Skeletal muscle cell (primary cell): ENCODE results near the gene TSEN34.
"Not testable (repeated sequence)": the region's sequence is repeated elsewhere in the genome, so short reads cannot be mapped to it uniquely, and the experiment has no call there.

ENCODE experiments used
- DNase-seq: peaks from one replicate; pipeline ENCODE4 v3.0.0-alpha.2; 2010; ENCODE audit warnings: low read depth
- H3K4me3 ChIP-seq: 2 replicates; pipeline ENCODE4 v1.5.1; 2011; ENCODE audit warnings: low read depth, mild to moderate bottlenecking, control low read depth, low read length, moderate library complexity

The TSEN34 gene

DNA sequence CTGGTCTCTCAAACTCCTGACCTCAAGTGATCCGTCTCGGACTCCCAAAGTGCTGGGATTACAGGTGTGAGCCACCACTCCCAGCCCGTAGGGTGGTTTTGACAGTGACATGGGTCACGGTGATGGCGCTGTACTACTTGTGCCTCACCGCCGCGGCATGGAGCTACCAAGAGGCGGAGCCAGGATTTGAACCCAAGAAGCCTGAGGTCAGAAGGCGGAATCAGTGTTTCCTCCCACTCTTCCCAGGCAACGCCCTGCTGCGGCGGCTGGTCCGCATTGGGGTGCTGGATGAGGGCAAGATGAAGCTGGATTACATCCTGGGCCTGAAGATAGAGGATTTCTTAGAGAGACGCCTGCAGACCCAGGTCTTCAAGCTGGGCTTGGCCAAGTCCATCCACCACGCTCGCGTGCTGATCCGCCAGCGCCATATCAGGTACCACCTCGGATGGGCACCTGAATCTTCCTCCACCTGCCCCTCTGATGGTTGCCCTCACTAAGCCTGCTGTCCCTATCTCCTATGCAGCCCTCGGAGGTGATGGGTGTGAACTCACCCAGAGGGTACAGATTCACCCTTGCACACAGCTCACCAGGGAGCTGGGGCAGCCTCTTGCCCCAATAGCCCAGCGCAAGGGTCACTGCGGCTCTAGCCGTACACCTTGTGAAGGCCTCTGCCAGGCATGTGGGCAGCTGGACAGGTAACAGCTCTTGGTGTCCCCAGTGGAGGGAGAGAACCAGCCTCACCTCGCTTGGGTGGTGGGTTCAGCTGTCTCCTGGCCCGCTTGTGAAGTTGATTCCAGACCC, 15.1 kb downstream of the TSEN34 start:
- no peak overlapping the region for H3K4me3 ChIP-seq
- DNase-seq = no peak

DNA sequence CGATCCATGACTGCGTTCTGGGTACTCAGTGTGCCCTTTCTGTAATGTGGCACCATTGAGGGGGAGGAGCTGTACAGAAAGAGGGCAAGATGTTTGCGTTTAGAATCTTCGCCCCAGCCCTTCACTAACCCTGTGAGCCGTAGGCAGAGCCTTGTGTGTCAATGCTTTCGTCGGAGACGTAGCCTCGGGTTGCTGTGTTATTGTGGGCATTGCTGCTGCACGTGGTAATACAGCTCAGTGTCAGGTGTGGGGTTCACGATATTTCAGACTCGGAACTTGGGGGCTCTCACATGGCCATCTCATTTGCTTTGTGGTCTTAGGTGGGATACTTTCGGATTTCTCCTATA, 15.7 kb downstream of the TSEN34 start:
- no peak for DNase-seq
- no peak overlapping the region for H3K4me3 ChIP-seq

DNA sequence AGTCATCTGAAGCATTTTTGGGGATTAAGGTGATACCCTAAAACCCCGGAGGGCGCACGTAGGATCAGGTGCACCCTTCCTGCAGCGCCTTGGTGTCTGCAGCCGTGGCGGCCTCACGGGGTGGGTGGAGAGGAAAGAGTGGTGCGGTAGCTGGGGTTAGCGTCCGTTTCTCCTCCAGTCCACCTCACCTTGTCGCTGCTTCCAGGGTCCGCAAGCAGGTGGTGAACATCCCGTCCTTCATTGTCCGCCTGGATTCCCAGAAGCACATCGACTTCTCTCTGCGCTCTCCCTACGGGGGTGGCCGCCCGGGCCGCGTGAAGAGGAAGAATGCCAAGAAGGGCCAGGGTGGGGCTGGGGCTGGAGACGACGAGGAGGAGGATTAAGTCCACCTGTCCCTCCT, 16.1 kb downstream of the TSEN34 start:
- not testable (repeated sequence) for H3K4me3 ChIP-seq, DNase-seq

DNA sequence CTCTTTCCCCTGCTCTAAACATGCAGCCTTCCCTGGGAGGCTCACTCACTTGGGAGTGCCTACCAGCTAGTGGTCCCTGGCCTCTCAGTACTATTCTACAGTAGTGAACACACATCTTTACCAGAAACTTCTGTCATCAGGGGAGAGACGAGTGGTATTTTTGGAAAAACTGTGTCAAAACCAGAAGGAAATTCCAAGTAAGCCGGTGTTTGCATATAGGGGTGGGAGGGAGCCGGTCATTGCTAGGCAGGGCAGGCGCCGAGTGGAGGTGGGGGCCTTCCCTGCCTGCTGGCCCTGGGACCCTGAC, 16.5 kb downstream of the TSEN34 start:
- DNase-seq = no peak
- no peak overlapping the region for H3K4me3 ChIP-seq

DNA sequence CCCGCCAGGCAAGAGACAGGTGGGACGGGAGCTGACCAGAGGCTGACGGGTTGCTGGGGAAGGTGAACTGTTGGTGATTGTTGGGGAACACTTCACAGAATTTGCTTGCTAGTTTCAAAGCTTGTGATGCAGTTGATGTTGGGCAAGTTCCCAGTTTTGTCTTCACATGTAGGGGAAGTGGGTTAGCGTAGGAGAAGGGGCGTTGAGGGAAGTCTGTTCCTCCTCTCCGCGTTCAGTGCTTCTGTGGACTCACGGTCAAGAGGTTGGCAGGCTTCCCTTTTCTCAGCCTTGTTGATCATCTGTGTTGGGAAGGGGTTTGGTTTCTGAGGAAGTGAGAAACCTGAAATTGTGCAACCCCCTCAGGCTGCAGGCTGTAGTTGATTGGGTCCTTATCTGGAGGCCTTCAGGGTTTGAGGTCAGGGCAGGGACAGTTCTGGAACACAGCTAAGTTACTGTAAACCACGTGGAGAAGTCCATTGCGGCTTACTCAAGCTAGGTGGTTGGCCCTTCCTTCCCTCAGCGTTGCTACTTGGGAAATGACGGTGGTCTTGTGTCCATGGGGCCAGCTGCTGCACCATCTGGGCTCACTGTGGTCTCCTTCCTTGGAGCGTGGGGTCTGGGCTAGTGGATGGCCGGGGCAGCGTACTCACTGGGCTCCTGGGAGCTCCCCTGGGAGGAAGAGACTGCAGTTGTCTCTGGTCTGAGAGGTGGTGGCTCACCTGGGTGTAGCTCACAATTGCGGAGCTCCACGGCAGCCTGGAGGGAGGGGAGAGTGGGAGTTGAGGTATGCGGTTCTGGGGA, 17.1 kb downstream of the TSEN34 start:
- DNase-seq = peak; percentile 75
- H3K4me3 ChIP-seq = no peak overlapping the region

DNA sequence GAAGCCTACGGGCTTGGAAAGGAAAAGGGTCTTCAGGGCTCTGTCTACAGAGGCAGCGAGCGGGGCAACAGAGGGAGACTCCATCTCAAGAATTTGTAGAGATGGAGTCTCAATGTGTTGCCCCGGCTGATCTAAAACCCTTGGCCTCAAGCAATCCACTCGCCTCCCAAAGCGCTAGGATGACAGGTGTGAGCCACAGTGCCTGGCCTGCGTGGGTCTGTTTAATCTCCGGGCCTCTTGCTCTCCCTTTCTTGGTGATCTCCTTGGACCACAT, 17.6 kb downstream of the TSEN34 start:
- H3K4me3 ChIP-seq = no peak overlapping the region

DNA sequence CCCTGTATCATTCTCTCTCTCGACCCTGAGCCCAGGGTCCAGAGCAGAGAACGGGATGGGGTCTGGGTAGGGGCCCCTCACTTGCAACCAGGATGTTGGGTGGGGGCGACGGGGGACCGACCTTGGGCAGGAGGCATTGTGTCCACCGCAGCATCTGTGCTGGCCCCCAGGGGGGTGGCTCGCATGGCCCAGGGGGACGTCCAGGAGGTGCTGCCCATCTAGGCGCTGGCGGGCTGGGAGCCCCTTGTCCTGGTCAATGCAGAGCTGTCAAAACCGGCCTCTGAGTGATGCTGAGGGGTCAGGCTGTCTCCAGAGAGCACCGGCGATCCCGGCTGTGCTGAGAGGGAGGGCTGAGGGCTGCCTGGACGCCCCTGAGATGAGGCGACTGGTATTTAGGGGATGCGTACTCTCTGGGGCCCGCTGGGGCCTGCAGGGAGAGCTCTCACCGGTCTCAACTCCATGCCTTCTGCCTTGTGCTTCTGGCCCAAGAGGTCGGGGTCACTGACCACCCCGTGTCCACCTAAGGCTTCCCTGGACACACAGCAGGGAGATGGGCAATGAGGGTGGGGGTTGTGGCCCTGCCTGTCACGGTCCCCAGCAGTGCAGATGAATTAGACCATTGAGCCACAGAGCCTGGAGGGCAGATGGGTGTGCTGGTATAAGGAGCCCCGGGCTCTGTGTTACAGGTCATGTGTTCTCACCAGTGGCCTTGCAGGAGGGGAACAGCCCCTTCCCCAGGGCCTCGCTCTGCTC, 18.1 kb downstream of the TSEN34 start:
- no peak for DNase-seq
- no peak overlapping the region for H3K4me3 ChIP-seq

More for the DNA sequence above, 17.6 kb downstream of the TSEN34 start:
- no peak for DNase-seq

DNA sequence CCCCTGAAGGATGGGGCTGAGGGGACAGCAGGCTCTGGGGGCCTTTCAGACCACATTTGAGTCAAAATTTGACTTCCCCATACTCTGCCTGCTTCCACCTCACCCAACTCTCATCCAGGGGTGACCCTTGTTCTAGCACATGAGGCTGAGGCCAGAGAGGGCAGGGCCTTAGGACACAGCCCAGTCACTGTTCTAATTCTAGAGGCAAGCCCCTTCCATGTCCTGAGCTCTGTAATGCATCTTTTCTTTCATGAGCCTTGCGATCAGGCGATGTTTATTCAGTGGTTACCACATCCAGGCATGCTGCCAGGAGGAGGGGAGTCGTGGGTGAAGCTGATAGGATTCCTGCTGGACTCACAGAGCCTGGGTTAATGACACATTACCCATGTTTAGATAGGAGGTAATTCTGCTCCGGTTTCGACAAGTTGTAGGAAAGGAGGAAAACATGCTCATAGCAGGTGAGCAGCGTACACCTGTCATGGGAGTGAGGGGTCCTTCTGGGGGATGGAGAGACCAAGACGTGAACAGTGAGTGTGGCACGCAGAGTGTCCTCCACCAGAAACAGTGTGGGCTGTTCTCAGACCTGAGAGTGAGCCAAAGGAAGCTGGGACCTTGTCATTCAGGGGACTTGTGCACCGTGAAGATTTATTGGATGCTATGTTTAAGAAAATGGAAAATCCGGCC, 18.8 kb downstream of the TSEN34 start:
- H3K4me3 ChIP-seq = no peak overlapping the region
- DNase-seq = peak; percentile 89

DNA sequence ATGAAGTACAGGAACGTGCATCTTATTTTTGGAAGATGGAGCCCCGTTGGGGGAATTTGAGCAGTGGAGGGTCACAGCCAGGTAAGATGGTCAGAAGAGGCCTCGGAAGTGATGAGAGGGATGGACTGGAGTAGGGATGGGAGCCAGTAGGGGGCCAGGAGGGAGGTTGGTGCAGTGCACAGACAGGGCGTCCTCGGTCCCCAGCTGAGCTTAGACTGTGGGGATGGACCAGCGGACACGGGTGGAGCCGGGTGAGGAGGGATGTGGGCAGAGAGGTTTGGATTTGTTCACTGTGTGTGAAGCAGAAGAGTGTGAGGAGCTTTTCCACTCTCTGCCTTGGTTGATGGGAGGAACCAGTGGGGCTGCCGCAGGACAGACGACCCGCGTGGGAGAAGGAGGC, 20.1 kb downstream of the TSEN34 start:
- DNase-seq = no peak
- H3K4me3 ChIP-seq = no peak overlapping the region

DNA sequence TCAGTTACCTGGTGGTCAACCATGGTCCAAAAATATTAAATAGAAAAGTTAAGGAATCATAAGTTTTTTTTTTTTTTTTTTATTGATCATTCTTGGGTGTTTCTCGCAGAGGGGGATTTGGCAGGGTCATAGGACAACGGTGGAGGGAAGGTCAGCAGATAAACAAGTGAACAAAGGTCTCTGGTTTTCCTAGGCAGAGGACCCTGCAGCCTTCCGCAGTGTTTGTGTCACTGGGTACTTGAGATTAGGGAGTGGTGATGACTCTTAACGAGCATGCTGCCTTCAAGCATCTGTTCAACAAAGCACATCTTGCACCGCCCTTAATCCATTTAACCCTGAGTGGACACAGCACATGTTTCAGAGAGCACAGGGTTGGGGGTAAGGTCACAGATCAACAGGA, 23.1 kb downstream of the TSEN34 start:
- H3K4me3 ChIP-seq, DNase-seq: not testable (repeated sequence)

DNA sequence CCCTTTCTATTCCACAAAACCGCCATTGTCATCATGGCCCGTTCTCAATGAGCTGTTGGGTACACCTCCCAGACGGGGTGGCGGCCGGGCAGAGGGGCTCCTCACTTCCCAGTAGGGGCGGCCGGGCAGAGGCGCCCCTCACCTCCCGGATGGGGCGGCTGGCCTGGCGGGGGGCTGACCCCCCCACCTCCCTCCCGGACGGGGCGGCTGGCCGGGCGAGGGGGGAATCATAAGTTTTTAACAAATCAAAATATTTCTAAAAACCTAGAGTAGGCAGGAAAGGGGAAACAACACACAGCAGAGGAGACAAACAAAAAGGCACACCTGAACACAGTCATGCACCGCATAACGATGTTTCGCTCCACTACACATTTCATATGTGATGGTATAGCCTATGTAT, 23.6 kb downstream of the TSEN34 start:
- H3K4me3 ChIP-seq, DNase-seq: not testable (repeated sequence)

DNA sequence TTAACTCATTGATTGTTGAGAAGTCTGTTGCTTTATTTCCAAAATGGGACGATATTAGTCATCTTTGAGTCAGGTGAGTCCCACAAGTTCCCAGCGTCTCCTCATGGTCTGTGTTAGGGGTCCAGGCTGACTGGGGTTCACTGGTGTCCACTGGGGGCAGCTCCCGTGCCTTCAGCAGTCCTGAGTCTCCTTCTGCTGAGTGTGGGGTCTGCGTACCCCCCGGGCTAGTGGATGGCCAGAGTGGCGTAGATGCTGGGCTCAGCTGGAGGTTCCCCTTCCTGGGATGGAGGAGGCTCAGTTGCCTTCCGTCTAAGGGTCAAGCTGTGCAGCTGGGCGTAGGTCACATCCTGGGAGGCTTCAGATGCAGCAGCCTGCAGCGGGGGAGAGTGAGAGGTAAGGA, 25.8 kb downstream of the TSEN34 start:
- no peak for DNase-seq

DNA sequence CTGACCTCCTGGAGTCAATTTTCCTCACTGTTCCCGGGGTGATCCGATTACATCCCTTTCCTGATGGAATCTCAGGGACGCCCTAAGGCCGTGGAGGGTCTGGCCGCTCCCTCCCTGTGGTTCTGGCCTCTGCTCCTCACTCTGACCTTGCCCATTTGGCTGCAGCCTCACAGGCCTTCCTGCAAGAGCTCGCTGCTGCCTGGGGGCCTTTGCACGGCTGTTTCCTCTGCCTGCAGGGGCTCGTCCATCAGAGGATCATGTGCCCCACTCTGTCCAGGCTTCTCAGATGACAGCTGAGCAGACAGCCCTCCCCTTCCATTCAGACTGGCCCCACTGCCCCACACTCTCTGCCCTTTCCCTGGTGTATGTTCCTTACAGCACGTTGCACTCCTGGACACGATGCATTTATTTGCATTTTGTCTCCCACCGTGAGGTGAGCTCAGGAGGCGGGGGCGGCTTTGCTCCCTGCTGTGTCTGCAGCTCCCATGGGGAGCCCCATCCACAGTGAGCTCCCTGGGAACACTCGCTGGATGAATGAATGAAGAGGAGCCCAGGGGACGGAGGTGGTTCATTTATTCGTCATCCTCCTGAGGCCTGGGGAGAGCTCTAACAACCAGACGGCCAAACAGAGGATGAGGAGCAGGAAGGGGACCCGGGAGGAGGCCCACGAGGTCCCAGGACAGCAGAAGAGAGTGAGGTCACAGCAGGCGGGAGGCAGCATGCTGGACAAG, 26.6 kb downstream of the TSEN34 start:
- not testable (repeated sequence) for H3K4me3 ChIP-seq, DNase-seq

More for the DNA sequence above, 25.8 kb downstream of the TSEN34 start:
- H3K4me3 ChIP-seq = no peak overlapping the region

DNA sequence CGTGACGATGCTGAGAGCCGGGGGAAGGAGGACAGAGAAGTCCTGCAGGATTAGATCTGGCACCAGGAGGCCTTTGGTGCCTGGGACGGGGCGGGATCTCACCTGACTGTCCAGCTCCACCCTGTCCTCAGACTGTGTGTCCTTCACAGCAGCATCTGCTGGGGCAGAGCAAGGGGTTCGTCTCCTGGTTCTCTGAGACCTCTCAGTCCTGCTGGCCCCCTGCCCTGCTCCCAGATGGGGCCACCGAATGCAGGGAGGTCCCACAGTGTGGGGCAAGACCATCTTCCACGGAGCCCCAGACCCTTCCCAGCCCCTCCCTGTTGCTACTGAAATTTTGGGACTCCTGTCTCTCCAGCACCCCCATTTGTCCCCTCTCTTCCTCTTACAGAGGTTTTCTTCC, 27.2 kb downstream of the TSEN34 start:
- no peak for DNase-seq
- H3K4me3 ChIP-seq = no peak overlapping the region

DNA sequence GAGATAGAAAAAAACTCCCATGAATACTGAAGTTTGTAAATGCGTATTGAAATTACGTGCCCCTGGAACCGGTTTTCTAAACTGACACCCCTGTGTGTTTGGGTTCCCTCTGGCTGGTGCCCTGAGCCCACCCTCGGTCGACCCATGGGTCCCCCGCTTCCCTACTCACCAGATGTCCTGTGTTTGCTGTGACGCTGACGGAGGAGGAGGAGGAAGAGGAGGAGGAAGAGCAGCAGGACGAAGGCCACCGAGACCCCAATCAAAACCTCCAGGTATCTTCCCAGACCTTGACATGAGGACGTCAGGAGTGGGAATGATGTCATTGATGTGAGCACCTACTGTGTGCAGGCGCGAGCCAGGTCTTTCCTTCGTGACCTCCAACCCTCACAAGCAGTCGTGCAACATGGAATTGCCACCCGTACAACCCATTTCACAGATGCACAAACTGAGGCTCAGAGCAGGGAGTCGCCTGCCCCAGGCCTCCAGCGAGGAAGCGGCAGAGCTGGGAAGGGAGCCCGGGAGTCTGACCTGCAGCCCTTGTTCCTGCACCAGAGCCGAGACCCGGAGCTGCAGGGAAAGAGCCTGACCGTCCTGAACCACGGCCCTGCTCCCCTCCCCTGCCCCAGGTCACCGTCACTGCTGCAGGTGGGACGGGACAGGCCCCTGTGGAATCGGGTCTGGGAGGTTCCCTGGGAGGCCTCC, 28.0 kb downstream of the TSEN34 start:
- DNase-seq = no peak
- H3K4me3 ChIP-seq = no peak overlapping the region

DNA sequence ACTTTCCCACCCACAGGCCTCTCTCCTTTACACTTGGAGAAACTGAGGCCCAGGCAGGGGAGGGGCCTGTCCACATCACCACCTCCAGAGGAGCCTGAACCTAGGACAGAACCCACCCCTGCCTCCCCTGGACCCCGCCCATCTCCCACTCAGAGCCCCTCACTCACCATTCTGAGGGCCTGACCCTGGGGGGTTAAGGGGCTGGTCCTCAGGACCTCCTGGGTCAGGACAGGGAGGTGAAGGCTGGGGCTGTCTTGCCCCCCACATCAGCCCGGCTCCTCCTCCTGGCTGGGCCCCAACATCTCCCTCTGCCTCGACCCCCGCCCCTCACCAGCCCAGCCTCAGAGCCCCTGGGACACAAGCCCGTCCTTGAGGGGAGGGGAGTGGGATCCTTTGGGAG, 28.6 kb downstream of the TSEN34 start:
- not testable (repeated sequence) for DNase-seq, H3K4me3 ChIP-seq

DNA sequence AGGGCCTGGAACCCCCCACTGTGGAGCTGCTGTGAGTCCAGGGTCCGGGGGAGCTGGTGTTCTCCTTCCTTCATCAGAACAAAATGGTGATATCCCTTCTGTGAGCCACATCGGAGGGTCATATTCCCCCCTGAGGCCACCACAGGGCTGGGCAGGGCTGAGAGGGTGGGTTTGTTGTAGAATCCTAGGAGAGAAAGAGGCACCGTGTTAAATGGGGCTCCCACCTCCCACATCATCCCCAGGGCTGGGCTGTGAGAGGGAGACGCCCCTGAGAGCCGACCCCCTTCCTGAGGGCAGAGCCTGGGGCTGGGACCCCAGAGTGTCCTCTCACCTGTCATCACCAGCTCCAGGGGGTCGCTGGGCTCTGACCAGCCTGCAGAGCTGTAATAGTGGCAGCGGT, 30.8 kb downstream of the TSEN34 start:
- H3K4me3 ChIP-seq, DNase-seq: not testable (repeated sequence)

DNA sequence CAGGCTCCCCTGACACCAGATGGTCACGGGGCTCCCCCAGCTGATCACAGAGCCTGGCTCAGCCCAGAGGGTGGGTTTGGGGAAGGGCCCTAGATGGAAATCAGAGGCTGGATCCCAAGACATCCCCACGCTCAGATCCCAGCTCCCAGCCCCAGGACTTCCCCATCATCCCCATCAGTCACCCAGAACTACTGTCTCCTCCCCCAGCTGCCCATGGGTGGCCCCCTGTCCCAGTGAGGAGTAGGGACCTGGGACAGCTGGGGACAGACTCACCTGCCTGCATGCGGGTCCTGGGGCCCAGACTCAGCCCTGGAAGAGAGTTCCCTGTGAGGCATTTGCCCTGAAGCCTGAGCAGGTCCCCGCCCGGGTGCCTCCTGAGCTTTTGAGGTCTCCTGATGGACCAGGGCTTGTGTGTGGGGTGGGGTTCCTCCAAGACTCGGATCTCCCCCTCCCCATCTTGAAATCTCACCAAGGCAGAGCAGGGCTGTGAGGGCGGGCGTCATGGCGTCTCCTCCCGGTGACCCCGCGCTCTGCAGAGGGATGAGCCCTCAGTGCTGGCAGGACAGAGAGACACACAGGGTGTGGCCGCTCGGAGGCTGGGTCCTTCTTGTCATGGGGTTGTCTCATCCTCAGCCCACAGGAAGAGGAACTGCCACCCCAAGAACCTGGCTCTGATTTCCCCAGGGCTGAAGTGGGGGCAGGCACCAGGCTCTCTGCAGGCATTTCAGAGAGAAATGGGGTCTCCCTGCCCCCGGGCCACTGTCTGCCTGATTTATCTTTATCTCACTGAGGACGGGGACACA, 31.6 kb downstream of the TSEN34 start, which contains the start of gene LILRB3:
Gene LILRB3, minus strand, starts transcription at position 534 of the 803 bp plus-strand sequence. Its CDS starts 31 bp downstream, at position 503.
- H3K4me3 ChIP-seq = not testable (repeated sequence)

More for the DNA sequence above, 31.6 kb downstream of the TSEN34 start, which contains the start of gene LILRB3:
- DNase-seq = not testable (repeated sequence)
